ENCODE measurements around the gene CTSL.

Gene CTSL

DNA sequence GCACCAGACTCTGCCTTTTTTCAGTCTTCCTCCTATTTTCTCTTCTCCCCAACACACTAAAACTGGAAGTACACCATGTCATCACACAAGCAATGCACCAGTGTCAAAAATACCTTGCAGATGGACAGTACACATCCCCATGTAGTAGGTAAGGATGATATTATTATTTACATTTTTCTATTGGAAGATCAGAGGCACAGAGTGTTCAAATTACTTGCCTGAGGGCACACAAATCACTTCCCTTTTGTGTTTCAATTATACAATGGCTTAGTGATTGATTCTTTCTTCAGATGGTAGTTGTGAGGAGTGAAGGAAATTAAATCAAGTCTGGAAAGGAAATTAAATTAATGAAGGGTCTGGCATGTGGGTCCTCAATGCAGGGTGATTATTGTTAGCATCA is 39.6 kb downstream of the CTSL start:
- no peak for DNase-seq

DNA sequence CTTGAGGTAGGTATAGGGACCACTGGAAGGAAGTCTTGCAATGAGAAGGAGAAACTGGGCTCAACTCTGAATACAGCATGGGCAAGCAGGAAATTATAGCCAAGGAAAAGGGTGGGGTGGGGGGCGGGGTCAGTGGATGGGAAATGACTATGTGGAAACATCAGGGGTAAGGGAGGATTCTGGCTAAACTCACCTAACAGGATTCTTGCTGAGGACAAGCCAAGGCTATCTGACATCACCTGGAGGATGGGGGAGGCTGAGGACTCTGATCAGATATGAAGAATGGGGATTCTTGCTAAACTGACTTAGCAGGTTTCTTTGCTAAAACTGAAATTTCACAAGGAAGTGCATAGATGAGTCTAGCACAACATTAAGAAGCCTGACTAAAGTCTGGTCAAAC is 40.8 kb downstream of the CTSL start:
- no peak for DNase-seq

DNA sequence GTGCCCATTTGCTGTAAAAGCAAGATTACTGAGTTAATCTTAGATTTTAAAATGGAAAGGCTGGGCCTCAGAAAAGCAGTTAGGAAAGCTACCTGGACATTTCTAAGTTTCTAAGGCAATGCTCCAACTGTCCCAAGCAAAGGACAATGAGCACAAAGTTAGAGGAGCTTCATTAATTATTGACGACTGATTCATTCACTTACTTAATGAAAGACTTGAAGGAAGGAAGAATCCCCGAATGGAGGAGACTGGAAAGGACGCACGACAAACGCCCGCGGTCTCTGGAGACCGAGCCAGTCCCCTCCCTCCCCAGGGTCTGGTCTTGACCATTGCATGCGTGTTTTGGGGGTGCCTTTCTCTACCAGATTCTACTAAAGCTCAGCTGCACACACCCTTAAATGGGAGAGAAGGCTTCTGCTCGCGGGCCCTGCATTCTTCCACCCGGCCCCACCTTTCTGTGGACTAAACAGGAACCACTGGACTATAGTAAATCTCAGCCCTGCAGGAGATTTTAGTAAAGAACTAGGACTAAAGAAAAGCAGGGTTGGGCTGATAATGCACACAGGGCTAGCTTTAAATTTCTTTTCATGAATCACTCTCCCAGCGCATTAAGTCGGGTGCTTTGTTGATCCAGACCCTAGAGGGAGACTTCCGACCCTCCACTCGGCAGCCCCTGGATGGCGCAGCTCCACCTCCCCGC is 44.8 kb downstream of the CTSL start:
- DNase-seq = no peak

DNA sequence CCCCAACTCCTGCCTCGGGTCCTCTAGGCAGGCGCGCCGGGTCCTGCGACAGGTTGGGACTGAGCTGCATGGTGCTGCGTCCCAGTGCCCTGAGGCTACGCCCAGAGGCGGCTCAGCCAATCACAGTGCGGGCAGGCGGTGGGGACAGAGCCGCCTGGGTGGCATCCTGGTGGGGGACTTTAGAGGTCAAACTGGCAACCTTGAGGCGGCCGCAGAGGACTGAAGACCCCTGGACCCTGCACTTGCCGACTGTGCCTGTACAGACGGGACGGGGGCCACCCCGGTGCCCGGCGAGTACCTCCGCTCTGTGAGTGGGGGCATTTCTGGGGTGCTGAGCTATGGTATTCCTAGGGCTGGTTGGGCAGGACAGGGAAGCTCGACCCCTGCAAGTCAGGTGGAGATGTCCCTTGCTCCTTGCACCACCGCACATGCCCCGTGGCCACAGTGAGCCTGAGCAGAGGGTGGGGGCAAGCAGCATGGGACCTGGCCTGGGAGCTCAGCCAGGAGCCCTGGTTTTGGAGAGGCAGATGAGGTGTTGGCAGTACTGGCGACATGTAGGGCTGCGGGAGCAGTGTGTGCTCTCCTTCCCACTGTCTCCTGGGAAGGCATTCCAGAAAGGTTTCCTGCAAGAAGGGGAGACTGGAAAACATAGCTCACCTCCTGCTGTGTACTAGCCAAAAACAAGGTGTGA is 45.5 kb downstream of the CTSL start:
- DNase-seq = no peak

DNA sequence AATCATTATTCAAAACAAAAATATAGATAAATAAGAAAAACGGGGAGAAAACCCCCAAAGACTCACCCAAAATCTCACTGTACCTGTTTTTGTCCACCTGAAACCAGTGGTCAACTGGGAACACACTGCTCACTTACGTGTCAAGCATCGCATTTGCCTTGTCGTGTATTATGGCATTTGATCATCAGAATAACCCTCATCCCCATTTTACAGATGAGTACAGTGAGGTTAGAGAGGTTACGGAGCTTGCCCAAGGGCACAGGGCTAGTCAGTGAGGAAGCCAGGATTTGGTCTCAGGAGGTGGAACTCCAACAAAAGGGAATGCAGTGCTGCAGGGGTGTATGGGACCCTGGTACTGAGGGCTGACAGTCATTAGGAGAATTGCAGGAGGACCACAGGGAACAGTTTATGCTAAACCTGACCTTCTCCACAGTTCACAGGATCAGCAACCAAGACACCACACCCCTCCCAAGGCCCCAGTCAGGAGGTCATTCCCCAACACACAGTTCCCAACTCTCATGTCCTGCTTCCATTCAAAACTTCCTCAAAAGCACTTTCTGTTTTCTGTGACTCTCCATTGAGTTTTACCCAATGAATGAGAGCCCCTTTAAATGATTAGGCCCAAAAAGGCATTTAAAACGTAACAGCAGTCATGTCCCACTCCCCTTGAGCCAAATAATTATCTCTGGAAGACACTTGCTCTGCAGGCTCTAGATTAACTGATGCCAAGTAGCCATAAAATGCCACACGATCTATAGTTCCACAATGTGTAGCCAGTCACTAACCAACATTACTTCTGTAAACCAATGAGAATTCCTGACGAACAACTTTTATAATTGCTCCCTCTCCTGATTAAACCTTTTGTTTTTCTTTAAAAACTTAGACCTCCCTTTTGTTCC is 50.8 kb downstream of the CTSL start:
- DNase-seq = no peak

DNA sequence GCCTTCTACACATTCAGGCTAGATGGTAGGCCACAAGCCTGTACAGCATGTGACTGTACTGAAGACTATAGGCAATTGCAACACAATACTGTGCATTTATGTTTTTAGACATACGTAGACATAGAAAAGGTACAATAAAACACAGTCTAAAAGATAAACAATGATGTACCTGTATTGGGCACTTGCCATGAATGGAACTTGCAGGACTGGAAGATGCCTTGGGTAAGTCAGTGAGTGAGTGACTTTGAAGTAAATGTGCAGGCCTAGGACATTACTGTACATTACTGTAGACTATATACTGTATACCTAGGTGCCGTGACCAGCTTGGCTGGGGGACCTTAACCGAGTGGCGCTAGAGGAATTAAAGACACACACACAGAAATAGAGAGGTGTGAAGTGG is 53.1 kb downstream of the CTSL start:
- DNase-seq = no peak
